ENCODE measurements around the gene DUSP9.

DUSP9 gene

GRCh38 chrX:153614818-153615217 is 32.2 kb upstream of the DUSP9 start:
- H3K4me3 ChIP-seq (ENCODE audit: low read depth, low read length) = no peak overlapping the region
- no peaks in the 10 kb centered on the region for H3K36me3 ChIP-seq (replicated peaks)
- H3K27me3 ChIP-seq (replicated peaks) = peaks cover 5% of the 10 kb centered on the region
- no peak for DNase-seq
- no peak for TF ChIP-seq CTCF (IDR thresholded peaks at IDR 0.05; ENCODE audit: low read depth, low read length, missing control alignments)
- in situ Hi-C loops (cut with HindIII; ENCODE audit: low pct_ligation_motif_present, low sequenced_read_pairs) = no loop called here
- no peak overlapping the region for H3K27ac ChIP-seq

GRCh38 chrX:153620576-153620975 is 26.4 kb upstream of the DUSP9 start:
- in situ Hi-C loops (cut with HindIII; ENCODE audit: low pct_ligation_motif_present, low sequenced_read_pairs) = no loop called here

GRCh38 chrX:153621949-153622598 is 24.9 kb upstream of the DUSP9 start:
- no peaks in the 10 kb centered on the region for H3K36me3 ChIP-seq (replicated peaks)
- no peak overlapping the region for H3K27ac ChIP-seq
- TF ChIP-seq CTCF (IDR thresholded peaks at IDR 0.05; ENCODE audit: low read depth, low read length, missing control alignments) = no peak
- no peak overlapping the region for H3K4me3 ChIP-seq (ENCODE audit: low read depth, low read length)
- DNase-seq = no peak
- in situ Hi-C loops (cut with HindIII; ENCODE audit: low pct_ligation_motif_present, low sequenced_read_pairs) = no loop called here
- H3K27me3 ChIP-seq (replicated peaks) = peaks cover 5% of the 10 kb centered on the region

More at GRCh38 chrX:153620576-153620975, 26.4 kb upstream of the DUSP9 start:
- no peak for DNase-seq
- no peak overlapping the region for H3K27ac ChIP-seq
- H3K36me3 ChIP-seq (replicated peaks) = no peaks in the 10 kb centered on the region
- no peak overlapping the region for H3K4me3 ChIP-seq (ENCODE audit: low read depth, low read length)
- no peak for TF ChIP-seq CTCF (IDR thresholded peaks at IDR 0.05; ENCODE audit: low read depth, low read length, missing control alignments)
- peaks cover 5% of the 10 kb centered on the region for H3K27me3 ChIP-seq (replicated peaks)

GRCh38 chrX:153622661-153623309 is 24.2 kb upstream of the DUSP9 start:
- in situ Hi-C loops (cut with HindIII; ENCODE audit: low pct_ligation_motif_present, low sequenced_read_pairs) = no loop called here

GRCh38 chrX:153623310-153624029 is 23.5 kb upstream of the DUSP9 start:
- Histone ChIP-seq H3K4me3 (ENCODE audit: low read depth, low read length) (no peak overlapping the region), H3K27ac (no peak overlapping the region), H3K36me3 (replicated peaks) (no peaks in the 10 kb centered on the region), H3K27me3 (replicated peaks) (no peaks in the 10 kb centered on the region)
- no peak for TF ChIP-seq CTCF (IDR thresholded peaks at IDR 0.05; ENCODE audit: low read depth, low read length, missing control alignments)
- in situ Hi-C loops (cut with HindIII; ENCODE audit: low pct_ligation_motif_present, low sequenced_read_pairs) = no loop called here
- DNase-seq = no peak

More at GRCh38 chrX:153622661-153623309, 24.2 kb upstream of the DUSP9 start:
- no peaks in the 10 kb centered on the region for H3K36me3 ChIP-seq (replicated peaks)
- peaks cover 5% of the 10 kb centered on the region for H3K27me3 ChIP-seq (replicated peaks)
- no peak overlapping the region for H3K4me3 ChIP-seq (ENCODE audit: low read depth, low read length)
- no peak for TF ChIP-seq CTCF (IDR thresholded peaks at IDR 0.05; ENCODE audit: low read depth, low read length, missing control alignments)
- DNase-seq = no peak
- H3K27ac ChIP-seq = no peak overlapping the region

All from brain microvascular endothelial cell (primary cell).